SK-N-SH treated with all-trans-retinoic acid at 6 μM for 48 hours (cell line): ENCODE measurements around the gene CEMIP.

Experiments
- PATZ1 ChIP-seq: fragments of 250-450 bp; sonication (Bioruptor Pico); IDR thresholded peaks from 2 replicates; pipeline ENCODE4 v1.8.0; 2020; ENCODE audit warnings: mild to moderate bottlenecking, moderate library complexity, borderline replicate concordance
- RARB ChIP-seq: fragments of 250-450 bp; sonication (Bioruptor Pico); IDR thresholded peaks from 2 replicates; pipeline ENCODE4 v1.8.0; 2021; ENCODE audit warnings: mild to moderate bottlenecking, moderate library complexity
- TOX ChIP-seq: fragments of 250-450 bp; sonication (Bioruptor Pico); IDR thresholded peaks from 2 replicates; pipeline ENCODE4 v1.8.0; 2021; ENCODE audit warnings: mild to moderate bottlenecking, moderate library complexity, borderline replicate concordance

GRCh38 chr15:80918196-80918783 lies 139.1 kb downstream of the CEMIP start:
- TF ChIP-seq PATZ1 (CRISPR knock-in tag), result no peak
- no peak for TF ChIP-seq TOX (CRISPR knock-in tag)
- no peak for TF ChIP-seq RARB (CRISPR knock-in tag)
